PC-3 (cell line): ENCODE measurements around the gene AQP10. TPM values are rescaled to one million over a fixed set of nuclear protein-coding genes. Genes with fewer than 3 reads are reported as not detected.

Experiments used
- ATAC-seq: fragments of 200-7000 bp; cut with Tn5 transposase; 2 replicates; pipeline ENCODE4 v1.9.1; 2020; ENCODE audit warnings: mild to moderate bottlenecking, moderate library complexity
- BruUV-seq: library from RNA; stranded (reverse); fragments of 400-500 nt; replicated peaks from 2 replicates; lab custom pipeline; 2021; lab: Mats Ljungman, UMichigan
- CTCF ChIA-PET: fragments of 300-600 bp; sonication (Branson Sonifier 250); formaldehyde crosslinking; loops from one replicate; lab custom pipeline; 2022; ENCODE audit warnings: antibody characterized with exemption; lab: Charles Lee
- POLR2A ChIA-PET: fragments of 300-600 bp; sonication (Branson Sonifier 250); formaldehyde crosslinking; loops from one replicate; lab custom pipeline; 2022; ENCODE audit warnings: antibody characterized with exemption; ENCODE audit not compliant: unreplicated experiment; lab: Charles Lee
- DNase-seq: peaks from one replicate; pipeline ENCODE4 v3.0.0-alpha.2; 2015
- H2AFZ ChIP-seq: fragments of 300-600 bp; sonication (generic); 2 replicates; pipeline ENCODE4 v1.6.0; 2016; ENCODE audit warnings: antibody characterized with exemption, low read length
- H3F3A ChIP-seq: fragments of 300-600 bp; sonication (generic); one replicate; pipeline ENCODE4 v1.6.0; 2017; ENCODE audit warnings: antibody characterized with exemption, low read length, control low read depth, mild to moderate bottlenecking; ENCODE audit not compliant: unreplicated experiment
- H3K27ac ChIP-seq: fragments of 300-600 bp; sonication (generic); 2 replicates; pipeline ENCODE4 v1.5.1; 2016; ENCODE audit warnings: mild to moderate bottlenecking, low read length
- H3K27me3 ChIP-seq: fragments of 300-600 bp; sonication (generic); 2 replicates; pipeline ENCODE4 v1.6.1; 2016; ENCODE audit warnings: low read length, mixed read lengths
- H3K36me3 ChIP-seq: fragments of 300-600 bp; sonication (generic); 2 replicates; pipeline ENCODE4 v1.6.1; 2016; ENCODE audit warnings: low read depth, mixed run types, low read length, mixed read lengths
- H3K4me1 ChIP-seq: fragments of 300-600 bp; sonication (generic); 2 replicates; pipeline ENCODE4 v1.5.1; 2016; ENCODE audit warnings: low read length; ENCODE audit not compliant: insufficient read depth
- H3K4me2 ChIP-seq: fragments of 300-600 bp; sonication (generic); 2 replicates; pipeline ENCODE4 v1.6.0; 2016; ENCODE audit warnings: low read length
- H3K4me3 ChIP-seq: fragments of 300-600 bp; sonication (generic); 2 replicates; pipeline ENCODE4 v1.5.1; 2016; ENCODE audit warnings: mild to moderate bottlenecking, low read length, mixed read lengths
- H3K79me2 ChIP-seq: fragments of 300-600 bp; sonication (generic); 2 replicates; pipeline ENCODE4 v1.6.1; 2017; ENCODE audit warnings: low read length, mixed read lengths
- H3K9ac ChIP-seq: fragments of 300-600 bp; sonication (generic); 2 replicates; pipeline ENCODE4 v1.6.0; 2016; ENCODE audit warnings: mild to moderate bottlenecking, low read length
- H3K9me2 ChIP-seq: fragments of 300-600 bp; sonication (generic); replicated peaks from 2 replicates; pipeline ENCODE4 v1.6.1; 2016; ENCODE audit warnings: mixed run types, low read length, mixed read lengths
- H3K9me3 ChIP-seq: fragments of 300-600 bp; sonication (generic); 2 replicates; pipeline ENCODE4 v1.6.1; 2016; ENCODE audit warnings: low read length, mixed read lengths
- H4K20me1 ChIP-seq: fragments of 300-600 bp; sonication (generic); 2 replicates; pipeline ENCODE4 v1.6.1; 2016; ENCODE audit warnings: low read length, mixed read lengths
- CTCF ChIP-seq: fragments of 300-600 bp; sonication (generic); conservative IDR thresholded peaks from 2 replicates; pipeline ENCODE4 v1.5.1; 2017; ENCODE audit warnings: antibody characterized with exemption, low read depth, mild to moderate bottlenecking, low read length
- EZH2 ChIP-seq: fragments of 300-600 bp; sonication (generic); IDR thresholded peaks from one replicate; pipeline ENCODE4 v1.6.1; 2017; ENCODE audit warnings: antibody characterized with exemption, mild to moderate bottlenecking, low read length; ENCODE audit not compliant: unreplicated experiment
- EZH2phosphoT487 ChIP-seq: fragments of 300-600 bp; sonication (generic); IDR thresholded peaks from 2 replicates; pipeline ENCODE4 v1.6.1; 2018; ENCODE audit warnings: mild to moderate bottlenecking, antibody characterized with exemption, low read length, borderline replicate concordance
- intact Hi-C: fragments of 100-400 bp; cut with micrococcal nuclease; formaldehyde crosslinking; loops from 2 replicates; pipeline ENCODE4 v1.9.0; 2023
- total RNA-seq: library from RNA; depleted of rRNA; stranded (reverse); fragments of >200 nt; gene quantifications from 2 replicates; pipeline ENCODE4 v1.2.3, GENCODE V29; 2014

Gene AQP10
- total RNA-seq, 1 experiment from 2014 or later = not detected

GRCh38 chr1:154334079-154335024 is 13.5 kb downstream of the AQP10 start:
- H3K4me1 ChIP-seq = 0 out of 2 replicates have a peak, but pooled peaks cover 3% of the 10 kb centered on the region
- no peaks in the 10 kb centered on the region for H3K9me2 ChIP-seq
- ChIA-PET POLR2A (interaction anchor here (0.5 to 0.7 kb wide), 2 partner anchors 10 to 27 kb away, joined by 3 to 4 read pairs; no protein-coding TSS in a partner anchor), CTCF (interaction anchor here (0.5 to 1.9 kb wide), 14 partner anchors 8 to 802 kb away, joined by 3 to 18 read pairs (median 4); partner anchors contain the start of genes ATP8B2 and HAX1)
- TSS peak; percentile 4 for BruUV-seq
- no peak overlapping the region; the same call in 1 of the 2 replicates for H2AFZ ChIP-seq
- no peak for DNase-seq
- H3K9ac ChIP-seq = no peak overlapping the region
- peaks cover 4% of the 10 kb centered on the region; the same call in 1 of the 2 replicates for H3K36me3 ChIP-seq
- H3K4me2 ChIP-seq = no peak overlapping the region
- no peak overlapping the region for H3K27ac ChIP-seq
- TF ChIP-seq CTCF (no peak), EZH2phosphoT487 (no peak), EZH2 (no peak)
- no peaks in the 10 kb centered on the region for H3K79me2 ChIP-seq
- no peaks in the 10 kb centered on the region for H3F3A ChIP-seq
- H3K9me3 ChIP-seq = no peaks in the 10 kb centered on the region
- intact Hi-C loops = loop anchor here (1.0 kb wide), 3 partner anchors 8 to 135 kb away; partner anchors contain the start of gene HAX1
- no peak overlapping the region for H3K4me3 ChIP-seq
- ATAC-seq = peak; percentile 62
- no peaks in the 10 kb centered on the region for H4K20me1 ChIP-seq
- no peaks in the 10 kb centered on the region for H3K27me3 ChIP-seq

- CTCF ChIA-PET = interaction anchor here (0.5 to 1.9 kb wide), 15 partner anchors 9 to 801 kb away, joined by 3 to 18 read pairs (median 4); partner anchors contain the start of genes ATP8B2 and HAX1
- no TSS peak for BruUV-seq
- ATAC-seq (peak; percentile 91), DNase-seq (peak; percentile 86)
- Histone ChIP-seq H4K20me1 (no peaks in the 10 kb centered on the region), H3K9me2 (no peaks in the 10 kb centered on the region), H3K27me3 (no peaks in the 10 kb centered on the region), H3K27ac (no peak overlapping the region), H3K79me2 (no peaks in the 10 kb centered on the region), H3K9ac (no peak overlapping the region), H2AFZ (no peak overlapping the region; the same call in 1 of the 2 replicates), H3K4me2 (no peak overlapping the region), H3K36me3 (peaks cover 4% of the 10 kb centered on the region; the same call in 1 of the 2 replicates), H3K4me1 (0 out of 2 replicates have a peak, but pooled peaks cover 3% of the 10 kb centered on the region), H3K9me3 (no peaks in the 10 kb centered on the region), H3F3A (no peaks in the 10 kb centered on the region), H3K4me3 (no peak overlapping the region)
- intact Hi-C loops = loop anchor here (1.0 kb wide), 3 partner anchors 9 to 136 kb away; partner anchors contain the start of gene HAX1
- POLR2A ChIA-PET = no interaction called here
- TF ChIP-seq EZH2phosphoT487 (no peak), CTCF (peak; percentile 97)
Measured at GRCh38 chr1:154335025-154335714, 14.3 kb downstream of the AQP10 start.
